ENCODE results near the gene KRT32. TPM values are rescaled to one million over a fixed set of nuclear protein-coding genes. Genes with fewer than 3 reads are reported as not detected.

The KRT32 gene
- total RNA-seq, 2 experiments from 2014 or later = not detected

DNA sequence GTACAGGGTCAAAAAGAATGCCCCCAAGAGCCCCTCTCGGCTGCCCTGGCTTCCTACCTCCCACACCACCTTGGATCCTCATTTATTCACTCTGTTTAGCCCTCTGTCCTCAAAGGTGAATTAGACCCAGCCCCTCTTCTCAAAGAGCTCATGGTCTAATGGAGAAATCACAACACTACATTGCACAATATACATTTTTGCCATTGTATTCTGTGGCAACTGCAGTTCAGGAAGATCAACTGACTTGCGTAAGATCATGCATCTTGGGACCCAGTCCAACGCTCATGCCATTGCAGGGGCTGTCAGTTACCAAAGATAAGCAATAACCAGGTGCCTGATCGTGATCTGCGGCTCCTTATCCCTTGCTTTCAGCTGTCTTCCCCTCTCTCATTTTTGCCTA is 27.8 kb downstream of the KRT32 start:
- no peaks in the 10 kb centered on the region for H3K4me1 ChIP-seq (ENCODE audit: insufficient read depth, low read length, poor library complexity, severe bottlenecking)
- H3K27ac ChIP-seq (ENCODE audit: low read depth, low read length, poor library complexity, severe bottlenecking) = no peak overlapping the region
- DNase-seq (ENCODE audit: low spot score) = no peak
- intact Hi-C loops (cut with micrococcal nuclease; ENCODE audit: unreplicated experiment) = no loop called here
- TF ChIP-seq, protein P1, sequence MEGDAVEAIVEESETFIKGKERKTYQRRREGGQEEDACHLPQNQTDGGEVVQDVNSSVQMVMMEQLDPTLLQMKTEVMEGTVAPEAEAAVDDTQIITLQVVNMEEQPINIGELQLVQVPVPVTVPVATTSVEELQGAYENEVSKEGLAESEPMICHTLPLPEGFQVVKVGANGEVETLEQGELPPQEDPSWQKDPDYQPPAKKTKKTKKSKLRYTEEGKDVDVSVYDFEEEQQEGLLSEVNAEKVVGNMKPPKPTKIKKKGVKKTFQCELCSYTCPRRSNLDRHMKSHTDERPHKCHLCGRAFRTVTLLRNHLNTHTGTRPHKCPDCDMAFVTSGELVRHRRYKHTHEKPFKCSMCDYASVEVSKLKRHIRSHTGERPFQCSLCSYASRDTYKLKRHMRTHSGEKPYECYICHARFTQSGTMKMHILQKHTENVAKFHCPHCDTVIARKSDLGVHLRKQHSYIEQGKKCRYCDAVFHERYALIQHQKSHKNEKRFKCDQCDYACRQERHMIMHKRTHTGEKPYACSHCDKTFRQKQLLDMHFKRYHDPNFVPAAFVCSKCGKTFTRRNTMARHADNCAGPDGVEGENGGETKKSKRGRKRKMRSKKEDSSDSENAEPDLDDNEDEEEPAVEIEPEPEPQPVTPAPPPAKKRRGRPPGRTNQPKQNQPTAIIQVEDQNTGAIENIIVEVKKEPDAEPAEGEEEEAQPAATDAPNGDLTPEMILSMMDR (conservative IDR thresholded peaks at IDR 0.05; ENCODE audit: low read length) = no peak
- no peak for TF ChIP-seq EZH2phosphoT487 (IDR thresholded peaks at IDR 0.05; ENCODE audit: borderline replicate concordance, low read depth, low read length)
- no peaks in the 10 kb centered on the region for H3K79me2 ChIP-seq (ENCODE audit: insufficient read depth, low read depth, low read length)
- no peaks in the 10 kb centered on the region for H4K20me1 ChIP-seq (ENCODE audit: insufficient read depth, low read length)
- H3K4me3 ChIP-seq (ENCODE audit: low read depth, low read length, poor library complexity, severe bottlenecking) = no peak overlapping the region
- H2AFZ ChIP-seq (ENCODE audit: low read length) = no peak overlapping the region
- H3K9me3 ChIP-seq (ENCODE audit: low read length) = no peaks in the 10 kb centered on the region
- H3K36me3 ChIP-seq (ENCODE audit: insufficient read depth, low read length) = no peaks in the 10 kb centered on the region
- ChIA-PET CTCF (ENCODE audit: unreplicated experiment) (no interaction called here), POLR2A (no interaction called here)
- no peaks in the 10 kb centered on the region for H3K9me2 ChIP-seq (ENCODE audit: insufficient read depth, low read length)
- no peak overlapping the region for H3K4me2 ChIP-seq (ENCODE audit: low read length)
- BruUV-seq (replicated peaks) = no TSS peak

- Histone ChIP-seq H4K20me1 (ENCODE audit: insufficient read depth, low read length) (no peaks in the 10 kb centered on the region), H3K4me3 (ENCODE audit: low read depth, low read length, poor library complexity, severe bottlenecking) (no peak overlapping the region), H3K27ac (ENCODE audit: low read depth, low read length, poor library complexity, severe bottlenecking) (no peak overlapping the region), H3K4me2 (ENCODE audit: low read length) (no peak overlapping the region), H3K9me2 (ENCODE audit: insufficient read depth, low read length) (no peaks in the 10 kb centered on the region), H2AFZ (ENCODE audit: low read length) (no peak overlapping the region), H3K36me3 (ENCODE audit: insufficient read depth, low read length) (no peaks in the 10 kb centered on the region), H3K4me1 (ENCODE audit: insufficient read depth, low read length, poor library complexity, severe bottlenecking) (no peaks in the 10 kb centered on the region), H3K9me3 (ENCODE audit: low read length) (no peaks in the 10 kb centered on the region), H3K79me2 (ENCODE audit: insufficient read depth, low read depth, low read length) (no peaks in the 10 kb centered on the region)
- TF ChIP-seq EZH2phosphoT487 (IDR thresholded peaks at IDR 0.05; ENCODE audit: borderline replicate concordance, low read depth, low read length) = no peak
- TF ChIP-seq, protein P1 (conservative IDR thresholded peaks at IDR 0.05; ENCODE audit: low read length) = no peak
- no peak for DNase-seq (ENCODE audit: low spot score)
- ChIA-PET CTCF (ENCODE audit: unreplicated experiment) (no interaction called here), POLR2A (no interaction called here)
- intact Hi-C loops (cut with micrococcal nuclease; ENCODE audit: unreplicated experiment) = no loop called here
- BruUV-seq (replicated peaks) = no TSS peak
Observed at GRCh38 chr17:41437769-41438168, 29.4 kb downstream of the KRT32 start.

DNA sequence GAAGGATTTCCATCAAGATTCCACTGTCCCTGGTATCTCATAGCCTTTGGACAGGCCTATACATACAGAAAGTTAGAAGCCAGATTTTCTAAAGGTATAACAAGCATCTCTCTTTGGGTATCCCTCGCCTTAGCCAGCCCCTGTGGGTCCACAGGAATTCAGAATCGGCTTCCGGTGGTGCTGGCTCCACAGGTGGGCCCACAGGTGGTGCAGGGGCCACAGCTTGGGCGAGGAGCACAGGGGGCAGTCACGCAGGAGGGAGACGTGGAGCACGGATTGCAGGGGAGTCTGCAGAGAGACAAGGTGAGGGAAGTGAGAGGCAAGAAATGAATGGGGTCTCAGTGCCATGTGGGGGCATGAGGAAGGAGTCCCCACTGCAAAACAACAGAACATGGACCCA is 29.9 kb downstream of the KRT32 start:
- DNase-seq (ENCODE audit: low spot score) = no peak
- no peak overlapping the region for H3K4me2 ChIP-seq (ENCODE audit: low read length)
- H3K9me2 ChIP-seq (ENCODE audit: insufficient read depth, low read length) = no peaks in the 10 kb centered on the region
- H3K9me3 ChIP-seq (ENCODE audit: low read length) = no peaks in the 10 kb centered on the region
- no peaks in the 10 kb centered on the region for H3K79me2 ChIP-seq (ENCODE audit: insufficient read depth, low read depth, low read length)
- H4K20me1 ChIP-seq (ENCODE audit: insufficient read depth, low read length) = no peaks in the 10 kb centered on the region
- H3K4me1 ChIP-seq (ENCODE audit: insufficient read depth, low read length, poor library complexity, severe bottlenecking) = no peaks in the 10 kb centered on the region
- CTCF ChIA-PET (ENCODE audit: unreplicated experiment) = no interaction called here
- POLR2A ChIA-PET = no interaction called here
- H2AFZ ChIP-seq (ENCODE audit: low read length) = no peak overlapping the region
- intact Hi-C loops (cut with micrococcal nuclease; ENCODE audit: unreplicated experiment) = no loop called here
- no peak overlapping the region for H3K27ac ChIP-seq (ENCODE audit: low read depth, low read length, poor library complexity, severe bottlenecking)
- H3K4me3 ChIP-seq (ENCODE audit: low read depth, low read length, poor library complexity, severe bottlenecking) = no peak overlapping the region
- no TSS peak for BruUV-seq (replicated peaks)
- TF ChIP-seq, protein P1 (conservative IDR thresholded peaks at IDR 0.05; ENCODE audit: low read length) = no peak
- TF ChIP-seq EZH2phosphoT487 (IDR thresholded peaks at IDR 0.05; ENCODE audit: borderline replicate concordance, low read depth, low read length) = no peak
- H3K36me3 ChIP-seq (ENCODE audit: insufficient read depth, low read length) = no peaks in the 10 kb centered on the region
